ENCODE results near the gene TFB1M.

DNA sequence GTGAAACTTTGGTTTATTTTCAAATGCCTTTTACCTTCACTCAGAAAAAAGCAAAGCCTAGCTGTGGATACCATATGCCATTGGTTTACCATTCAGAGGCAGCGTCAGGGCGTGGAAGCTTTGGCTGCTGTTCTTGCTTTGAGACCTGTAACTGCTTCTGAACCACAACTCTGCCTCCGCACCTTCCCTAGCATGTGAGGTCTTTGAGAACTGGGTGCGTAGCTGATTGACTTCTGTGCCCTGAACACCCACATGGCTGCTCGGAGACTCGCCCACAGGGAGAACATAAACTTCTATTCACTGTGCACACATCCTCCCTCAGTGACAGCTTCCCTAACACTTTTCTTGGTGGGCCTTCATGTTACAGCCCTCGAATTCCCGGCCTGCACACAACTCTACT is 61.7 kb downstream of the TFB1M start:
- TF ChIP-seq, protein P1, sequence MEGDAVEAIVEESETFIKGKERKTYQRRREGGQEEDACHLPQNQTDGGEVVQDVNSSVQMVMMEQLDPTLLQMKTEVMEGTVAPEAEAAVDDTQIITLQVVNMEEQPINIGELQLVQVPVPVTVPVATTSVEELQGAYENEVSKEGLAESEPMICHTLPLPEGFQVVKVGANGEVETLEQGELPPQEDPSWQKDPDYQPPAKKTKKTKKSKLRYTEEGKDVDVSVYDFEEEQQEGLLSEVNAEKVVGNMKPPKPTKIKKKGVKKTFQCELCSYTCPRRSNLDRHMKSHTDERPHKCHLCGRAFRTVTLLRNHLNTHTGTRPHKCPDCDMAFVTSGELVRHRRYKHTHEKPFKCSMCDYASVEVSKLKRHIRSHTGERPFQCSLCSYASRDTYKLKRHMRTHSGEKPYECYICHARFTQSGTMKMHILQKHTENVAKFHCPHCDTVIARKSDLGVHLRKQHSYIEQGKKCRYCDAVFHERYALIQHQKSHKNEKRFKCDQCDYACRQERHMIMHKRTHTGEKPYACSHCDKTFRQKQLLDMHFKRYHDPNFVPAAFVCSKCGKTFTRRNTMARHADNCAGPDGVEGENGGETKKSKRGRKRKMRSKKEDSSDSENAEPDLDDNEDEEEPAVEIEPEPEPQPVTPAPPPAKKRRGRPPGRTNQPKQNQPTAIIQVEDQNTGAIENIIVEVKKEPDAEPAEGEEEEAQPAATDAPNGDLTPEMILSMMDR (IDR thresholded peaks at IDR 0.05; ENCODE audit: low read length): no peak
- TF ChIP-seq EZH2 (IDR thresholded peaks at IDR 0.05; ENCODE audit: borderline replicate concordance, low read length): no peak

All from OCI-LY1 (cell line).